K562 (cell line): ENCODE measurements around the gene PIP5K1B. TPM values are rescaled to one million over a fixed set of nuclear protein-coding genes. Genes with fewer than 3 reads are reported as not detected.

Experiments
- CREB1 ChIP-seq, 2 experiments: sonication (generic) in 1 of 2; formaldehyde crosslinking in 1 of 2; IDR thresholded peaks; 2 replicates each; pipeline versions ENCODE4 v1.6.1 to v1.8.0; 2012 to 2022; ENCODE audit warnings: inconsistent platforms in 1 of 2, mild to moderate bottlenecking in 1 of 2, missing genetic modification reagents in 1 of 2, moderate library complexity in 1 of 2
- HIVEP1 ChIP-seq: fragments of 250-450 bp; sonication (Bioruptor Pico); IDR thresholded peaks from 2 replicates; pipeline ENCODE4 v1.4.0; 2020; ENCODE audit warnings: mild to moderate bottlenecking
- HLTF ChIP-seq: fragments of 450-650 bp; IDR thresholded peaks from 2 replicates; pipeline ENCODE4 v1.6.1; 2016
- KDM5B ChIP-seq: fragments of 200-600 bp; sonication (generic); IDR thresholded peaks from 2 replicates; pipeline ENCODE4 v1.6.1; 2012; ENCODE audit warnings: low read depth, mild to moderate bottlenecking, moderate library complexity, low read length, control low read depth, inconsistent platforms; ENCODE audit not compliant: insufficient replicate concordance
- RBM39 ChIP-seq: fragments of 200-400 bp; formaldehyde crosslinking; optimal IDR thresholded peaks from 2 replicates; pipeline ENCODE3; 2018; ENCODE audit warnings: low read depth, low read length
- SIRT6 ChIP-seq: IDR thresholded peaks from one replicate; pipeline ENCODE4 v1.6.1; 2012; ENCODE audit warnings: low read depth, mild to moderate bottlenecking, control low read depth, inconsistent platforms, low read length, moderate library complexity
- STAG1 ChIP-seq: sonication (generic); formaldehyde crosslinking; IDR thresholded peaks from 2 replicates; pipeline ENCODE4 v1.5.0; 2020; ENCODE audit warnings: missing genetic modification reagents, borderline replicate concordance
- ZBTB1 ChIP-seq: sonication (generic); formaldehyde crosslinking; IDR thresholded peaks from 2 replicates; pipeline ENCODE4 v1.8.1; 2023; ENCODE audit warnings: missing genetic modification reagents, low read depth, mild to moderate bottlenecking, borderline replicate concordance
- ZNF165 ChIP-seq: fragments of 250-450 bp; sonication (Bioruptor Pico); IDR thresholded peaks from 2 replicates; pipeline ENCODE4 v1.4.0; 2020; ENCODE audit warnings: borderline replicate concordance
- ZNF445 ChIP-seq: fragments of 250-450 bp; sonication (Bioruptor Pico); IDR thresholded peaks from 2 replicates; pipeline ENCODE4 v1.4.0; 2020; ENCODE audit warnings: low read depth, mild to moderate bottlenecking, moderate library complexity
- polyA plus RNA-seq, 8 experiments: library from polyadenylated mRNA; depleted of rRNA in 4 of 8; stranded (reverse) in 5 of 8; unstranded in 3 of 8; fragments of >200 nt; fragmentation: Nextera tagmentation in 2 of 8; fragmentation: Illumina TruSeq in 1 of 8; extraction: Ambion mirVana in 2 of 8; extraction: Trizol in 1 of 8; gene quantifications; 2 replicates each; pipeline versions ENCODE4 v1.2.1 to v1.2.3, GENCODE V29; 2011 to 2014; ENCODE audit warnings: inconsistent platforms in 1 of 8, missing spikeins in 1 of 8
- total RNA-seq, 7 experiments: library from RNA; depleted of rRNA in 6 of 7; stranded (reverse); fragments of >200 nt in 6 of 7; fragmentation: Illumina TruSeq in 2 of 7; extraction: Trizol in 2 of 7; gene quantifications; 2 replicates each; pipeline versions ENCODE4 v1.2.1 to v1.2.3, GENCODE V29; 2011 to 2021; ENCODE audit warnings: low replicate concordance in 1 of 7
- TF ChIP-seq, protein P1 (sequence below): fragments of 450-650 bp; formaldehyde crosslinking; IDR thresholded peaks from 2 replicates; pipeline ENCODE4 v1.4.0; 2022; ENCODE audit warnings: missing genetic modification characterization
- TF ChIP-seq, protein P2 (sequence below): fragments of 450-650 bp; IDR thresholded peaks from 2 replicates; pipeline ENCODE4 v1.6.1; 2018; ENCODE audit not compliant: partially characterized antibody

Gene PIP5K1B
- total and polyA plus RNA-seq, 9 of the 15 experiments (the other 6 are each of a cell fraction or from before 2014, with no cell fraction given), result 3.1 to 12.9 (median 7.4) TPM

DNA sequence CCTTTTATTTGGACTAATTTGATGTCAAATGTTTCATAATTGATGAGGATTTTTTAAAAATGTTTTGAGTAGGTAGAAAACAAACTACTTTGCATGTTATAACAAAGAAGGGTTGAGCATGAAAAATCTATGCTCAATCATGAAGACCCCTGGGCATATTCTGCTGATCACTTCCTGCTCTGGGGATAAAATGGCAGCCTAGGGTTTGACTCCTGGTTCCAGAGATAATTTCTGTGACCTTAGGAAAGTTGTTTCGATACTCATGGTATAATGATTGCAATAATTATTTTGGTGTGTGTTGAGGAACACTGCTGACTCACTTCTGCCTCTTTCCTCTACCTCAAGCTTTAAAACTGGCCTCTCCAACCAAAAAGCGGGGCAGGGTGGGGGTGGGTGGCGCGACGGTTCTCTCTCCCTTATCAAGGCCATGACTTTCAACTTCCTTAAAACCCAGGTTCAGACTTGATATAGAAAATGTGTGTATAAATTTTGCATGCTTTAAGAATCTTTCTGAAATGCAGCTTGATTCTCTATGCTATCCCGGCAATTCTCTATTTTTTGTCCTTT lies 6.0 kb upstream of the PIP5K1B start (continued):
- TF ChIP-seq, protein P1, sequence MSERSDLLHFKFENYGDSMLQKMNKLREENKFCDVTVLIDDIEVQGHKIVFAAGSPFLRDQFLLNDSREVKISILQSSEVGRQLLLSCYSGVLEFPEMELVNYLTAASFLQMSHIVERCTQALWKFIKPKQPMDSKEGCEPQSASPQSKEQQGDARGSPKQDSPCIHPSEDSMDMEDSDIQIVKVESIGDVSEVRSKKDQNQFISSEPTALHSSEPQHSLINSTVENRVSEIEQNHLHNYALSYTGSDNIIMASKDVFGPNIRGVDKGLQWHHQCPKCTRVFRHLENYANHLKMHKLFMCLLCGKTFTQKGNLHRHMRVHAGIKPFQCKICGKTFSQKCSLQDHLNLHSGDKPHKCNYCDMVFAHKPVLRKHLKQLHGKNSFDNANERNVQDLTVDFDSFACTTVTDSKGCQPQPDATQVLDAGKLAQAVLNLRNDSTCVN (CRISPR knock-in tag), result no peak
- TF ChIP-seq HIVEP1 (CRISPR knock-in tag) (no peak), ZNF165 (no peak), ZNF445 (no peak), STAG1 (CRISPR knock-in tag) (no peak), ZBTB1 (CRISPR knock-in tag) (no peak), SIRT6 (no peak), HLTF (no peak), RBM39 (no peak), KDM5B (no peak), CREB1 (IDR thresholded peaks at IDR 0.05) (no peak), CREB1 (CRISPR knock-in tag; IDR thresholded peaks at IDR 0.05) (no peak)
- TF ChIP-seq, protein P2, sequence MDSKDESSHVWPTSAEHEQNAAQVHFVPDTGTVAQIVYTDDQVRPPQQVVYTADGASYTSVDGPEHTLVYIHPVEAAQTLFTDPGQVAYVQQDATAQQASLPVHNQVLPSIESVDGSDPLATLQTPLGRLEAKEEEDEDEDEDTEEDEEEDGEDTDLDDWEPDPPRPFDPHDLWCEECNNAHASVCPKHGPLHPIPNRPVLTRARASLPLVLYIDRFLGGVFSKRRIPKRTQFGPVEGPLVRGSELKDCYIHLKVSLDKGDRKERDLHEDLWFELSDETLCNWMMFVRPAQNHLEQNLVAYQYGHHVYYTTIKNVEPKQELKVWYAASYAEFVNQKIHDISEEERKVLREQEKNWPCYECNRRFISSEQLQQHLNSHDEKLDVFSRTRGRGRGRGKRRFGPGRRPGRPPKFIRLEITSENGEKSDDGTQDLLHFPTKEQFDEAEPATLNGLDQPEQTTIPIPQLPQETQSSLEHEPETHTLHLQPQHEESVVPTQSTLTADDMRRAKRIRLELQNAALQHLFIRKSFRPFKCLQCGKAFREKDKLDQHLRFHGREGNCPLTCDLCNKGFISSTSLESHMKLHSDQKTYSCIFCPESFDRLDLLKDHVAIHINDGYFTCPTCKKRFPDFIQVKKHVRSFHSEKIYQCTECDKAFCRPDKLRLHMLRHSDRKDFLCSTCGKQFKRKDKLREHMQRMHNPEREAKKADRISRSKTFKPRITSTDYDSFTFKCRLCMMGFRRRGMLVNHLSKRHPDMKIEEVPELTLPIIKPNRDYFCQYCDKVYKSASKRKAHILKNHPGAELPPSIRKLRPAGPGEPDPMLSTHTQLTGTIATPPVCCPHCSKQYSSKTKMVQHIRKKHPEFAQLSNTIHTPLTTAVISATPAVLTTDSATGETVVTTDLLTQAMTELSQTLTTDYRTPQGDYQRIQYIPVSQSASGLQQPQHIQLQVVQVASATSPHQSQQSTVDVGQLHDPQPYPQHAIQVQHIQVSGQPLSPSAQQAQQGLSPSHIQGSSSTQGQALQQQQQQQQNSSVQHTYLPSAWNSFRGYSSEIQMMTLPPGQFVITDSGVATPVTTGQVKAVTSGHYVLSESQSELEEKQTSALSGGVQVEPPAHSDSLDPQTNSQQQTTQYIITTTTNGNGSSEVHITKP, result no peak
- TF ChIP-seq, all 486 proteins: peak for 29
